GM23248 (cell line): ENCODE measurements around the gene ZC3H7A.

Source experiments
- EZH2 ChIP-seq: fragments of 200-600 bp; sonication (generic); IDR thresholded peaks from 2 replicates; pipeline ENCODE4 v1.6.1; 2018; ENCODE audit warnings: antibody characterized with exemption, mild to moderate bottlenecking; ENCODE audit not compliant: insufficient read depth, poor library complexity, severe bottlenecking
- EZH2phosphoT487 ChIP-seq: fragments of 200-600 bp; sonication (generic); IDR thresholded peaks from 2 replicates; pipeline ENCODE4 v1.6.1; 2018; ENCODE audit warnings: antibody characterized with exemption, moderate library complexity, mild to moderate bottlenecking, low read depth; ENCODE audit not compliant: insufficient read depth

- no peak for TF ChIP-seq EZH2phosphoT487
- TF ChIP-seq EZH2, result no peak
These were observed 4.4 kb downstream of the ZC3H7A start for GRCh38 chr16:11792410-11793241.
